GM23338 (cell line): ENCODE results near the gene CYP4F2. TPM values are rescaled to one million over a fixed set of nuclear protein-coding genes. Genes with fewer than 3 reads are reported as not detected.
"Not testable (repeated sequence)": the region's sequence is repeated elsewhere in the genome, so short reads cannot be mapped to it uniquely, and the experiment has no call there.

Experiments
- ATAC-seq: fragments of 200-7000 bp; cut with Tn5 transposase; 3 replicates; pipeline ENCODE4 v1.9.1; 2020
- DNase-seq: peaks from one replicate; pipeline ENCODE4 v3.0.0-alpha.2; 2015; ENCODE audit warnings: low spot score
- H2AFZ ChIP-seq: fragments of 200-600 bp; sonication (generic); 2 replicates; pipeline ENCODE4 v1.8.0; 2016; ENCODE audit warnings: antibody characterized with exemption, mild to moderate bottlenecking, moderate library complexity
- H3F3A ChIP-seq: fragments of 200-600 bp; sonication (generic); replicated peaks from 2 replicates; pipeline ENCODE4 v1.8.0; 2017; ENCODE audit warnings: antibody characterized with exemption, mixed run types, low read depth
- H3K27ac ChIP-seq: fragments of 200-600 bp; sonication (generic); 2 replicates; pipeline ENCODE4 v1.6.1; 2016; ENCODE audit warnings: low read depth
- H3K27me3 ChIP-seq: fragments of 200-600 bp; sonication (generic); 2 replicates; pipeline ENCODE4 v1.8.0; 2016; ENCODE audit warnings: mild to moderate bottlenecking, mixed run types, moderate library complexity; ENCODE audit not compliant: insufficient read depth
- H3K36me3 ChIP-seq: fragments of 200-600 bp; sonication (generic); 2 replicates; pipeline ENCODE4 v1.8.0; 2016; ENCODE audit warnings: mild to moderate bottlenecking; ENCODE audit not compliant: insufficient read depth
- H3K4me1 ChIP-seq: fragments of 200-600 bp; sonication (generic); 2 replicates; pipeline ENCODE4 v1.8.0; 2016; ENCODE audit warnings: mild to moderate bottlenecking, moderate library complexity; ENCODE audit not compliant: insufficient read depth
- H3K4me2 ChIP-seq: fragments of 200-600 bp; sonication (generic); 2 replicates; pipeline ENCODE4 v1.7.1; 2017; ENCODE audit warnings: mixed run types
- H3K4me3 ChIP-seq: fragments of 200-600 bp; sonication (generic); 2 replicates; pipeline ENCODE4 v1.6.1; 2016; ENCODE audit warnings: mixed run types
- H3K79me2 ChIP-seq: fragments of 200-600 bp; sonication (generic); replicated peaks from 2 replicates; pipeline ENCODE4 v1.8.0; 2017; ENCODE audit warnings: mild to moderate bottlenecking; ENCODE audit not compliant: insufficient read depth
- H3K9me2 ChIP-seq: fragments of 200-600 bp; sonication (generic); 2 replicates; pipeline ENCODE4 v1.8.0; 2017; ENCODE audit not compliant: insufficient read depth
- H4K20me1 ChIP-seq: fragments of 200-600 bp; sonication (generic); replicated peaks from 2 replicates; pipeline ENCODE4 v1.8.0; 2017; ENCODE audit warnings: mild to moderate bottlenecking; ENCODE audit not compliant: insufficient read depth
- H3K27ac Mint-ChIP-seq: 2 replicates; pipeline ENCODE4 v1.8.0; 2020; ENCODE audit warnings: inconsistent platforms, mild to moderate bottlenecking, moderate library complexity, mixed read lengths
- H3K27me3 Mint-ChIP-seq: 3 replicates; pipeline ENCODE4 v1.8.0; 2022; ENCODE audit warnings: low read depth, mild to moderate bottlenecking, moderate library complexity, mixed read lengths, inconsistent platforms; ENCODE audit not compliant: insufficient read depth, poor library complexity
- H3K36me3 Mint-ChIP-seq: 3 replicates; pipeline ENCODE4 v1.8.0; 2021; ENCODE audit warnings: low read depth, mild to moderate bottlenecking, inconsistent platforms, moderate library complexity, mixed read lengths
- H3K4me1 Mint-ChIP-seq: 3 replicates; pipeline ENCODE4 v1.8.0; 2020; ENCODE audit warnings: mild to moderate bottlenecking, inconsistent platforms, mixed read lengths
- H3K4me3 Mint-ChIP-seq: 3 replicates; pipeline ENCODE4 v1.8.0; 2021; ENCODE audit warnings: moderate library complexity, mild to moderate bottlenecking, inconsistent platforms, mixed read lengths
- H3K9me3 Mint-ChIP-seq: 3 replicates; pipeline ENCODE4 v1.8.0; 2020; ENCODE audit warnings: moderate library complexity, mild to moderate bottlenecking, inconsistent platforms, mixed read lengths
- CREB1 ChIP-seq: fragments of 250-450 bp; sonication (Bioruptor Pico); IDR thresholded peaks from 2 replicates; pipeline ENCODE4 v1.5.0; 2020; ENCODE audit warnings: low read depth, mild to moderate bottlenecking, moderate library complexity
- EZH2 ChIP-seq: fragments of 200-600 bp; sonication (generic); IDR thresholded peaks from one replicate; pipeline ENCODE4 v1.8.0; 2017; ENCODE audit warnings: antibody characterized with exemption, mild to moderate bottlenecking, low read depth; ENCODE audit not compliant: unreplicated experiment
- EZH2phosphoT487 ChIP-seq: fragments of 200-600 bp; sonication (generic); IDR thresholded peaks from one replicate; pipeline ENCODE4 v1.8.1; 2018; ENCODE audit warnings: antibody characterized with exemption; ENCODE audit not compliant: unreplicated experiment
- JUNB ChIP-seq: IDR thresholded peaks from one replicate; pipeline ENCODE4 v1.6.1; 2016; ENCODE audit warnings: antibody characterized with exemption; ENCODE audit not compliant: unreplicated experiment
- NANOG ChIP-seq: IDR thresholded peaks from 2 replicates; pipeline ENCODE4 v1.6.1; 2016; ENCODE audit warnings: antibody characterized with exemption, borderline replicate concordance
- POLR2AphosphoS5 ChIP-seq: IDR thresholded peaks from 2 replicates; pipeline ENCODE4 v1.6.1; 2016; ENCODE audit warnings: antibody characterized with exemption, low read depth
- STAT1 ChIP-seq: IDR thresholded peaks from one replicate; pipeline ENCODE4 v1.6.1; 2016; ENCODE audit warnings: antibody characterized with exemption; ENCODE audit not compliant: unreplicated experiment
- ZNF114 ChIP-seq: fragments of 250-450 bp; sonication (Bioruptor Pico); IDR thresholded peaks from 2 replicates; pipeline ENCODE4 v1.5.0; 2020; ENCODE audit warnings: mild to moderate bottlenecking, moderate library complexity
- ZNF331 ChIP-seq: fragments of 250-450 bp; sonication (Bioruptor Pico); IDR thresholded peaks from 2 replicates; pipeline ENCODE4 v1.5.0; 2020; ENCODE audit warnings: low read depth, mild to moderate bottlenecking, moderate library complexity
- polyA plus RNA-seq: library from polyadenylated mRNA; unstranded; fragments of >200 nt; fragmentation: Nextera tagmentation; extraction: Ambion mirVana; gene quantifications from 2 replicates; pipeline ENCODE4 v1.2.1, GENCODE V29; 2016
- total RNA-seq: library from RNA; depleted of rRNA; stranded (reverse); fragments of >200 nt; shearing (Covaris generic); gene quantifications from 2 replicates; pipeline ENCODE4 v1.2.3, GENCODE V29; 2014
- TF ChIP-seq, protein P1 (sequence below): IDR thresholded peaks from 2 replicates; pipeline ENCODE4 v1.6.1; 2016; ENCODE audit warnings: antibody characterized with exemption
- TF ChIP-seq, protein P2 (sequence below), 2 experiments: fragments of 200-600 bp in 1 of 2; sonication (generic) in 1 of 2; conservative IDR thresholded peaks; 2 replicates each; pipeline versions ENCODE4 v1.5.1 to v1.6.1; 2016 to 2017; ENCODE audit warnings: antibody characterized with exemption in 2 of 2, low read depth in 2 of 2, mild to moderate bottlenecking in 2 of 2, moderate library complexity in 1 of 2
- TF ChIP-seq, protein P3 (sequence below): IDR thresholded peaks from one replicate; pipeline ENCODE4 v1.6.1; 2018; ENCODE audit warnings: antibody characterized with exemption; ENCODE audit not compliant: unreplicated experiment

CYP4F2 gene
- total and polyA plus RNA-seq, 2 experiments from 2014 or later = not detected

DNA sequence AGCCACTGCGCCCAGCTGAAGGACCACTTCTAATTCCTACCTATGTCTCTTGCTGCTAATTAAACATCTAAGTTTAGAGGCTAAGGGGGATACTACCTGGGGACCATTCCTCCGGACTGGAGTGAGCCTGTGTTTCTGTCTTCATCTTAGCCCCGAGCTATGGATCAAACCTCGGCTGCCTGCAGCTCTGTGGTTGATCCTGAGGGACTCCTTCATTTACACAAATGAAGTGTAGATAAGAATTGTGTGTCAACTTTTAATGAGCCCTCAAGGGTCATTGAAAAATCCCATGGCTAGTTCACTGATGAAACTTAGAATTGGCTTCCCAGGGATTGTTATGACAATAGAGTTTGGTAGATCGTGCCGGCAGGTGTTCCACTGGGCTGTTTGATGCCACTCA is 51.0 kb downstream of the CYP4F2 start (continued):
- TF ChIP-seq JUNB (no peak), POLR2AphosphoS5 (no peak), NANOG (no peak), EZH2phosphoT487 (no peak), ZNF331 (CRISPR knock-in tag) (no peak), STAT1 (no peak), ZNF114 (CRISPR knock-in tag) (no peak)
- TF ChIP-seq, protein P1, sequence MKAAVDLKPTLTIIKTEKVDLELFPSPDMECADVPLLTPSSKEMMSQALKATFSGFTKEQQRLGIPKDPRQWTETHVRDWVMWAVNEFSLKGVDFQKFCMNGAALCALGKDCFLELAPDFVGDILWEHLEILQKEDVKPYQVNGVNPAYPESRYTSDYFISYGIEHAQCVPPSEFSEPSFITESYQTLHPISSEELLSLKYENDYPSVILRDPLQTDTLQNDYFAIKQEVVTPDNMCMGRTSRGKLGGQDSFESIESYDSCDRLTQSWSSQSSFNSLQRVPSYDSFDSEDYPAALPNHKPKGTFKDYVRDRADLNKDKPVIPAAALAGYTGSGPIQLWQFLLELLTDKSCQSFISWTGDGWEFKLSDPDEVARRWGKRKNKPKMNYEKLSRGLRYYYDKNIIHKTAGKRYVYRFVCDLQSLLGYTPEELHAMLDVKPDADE = no peak
- TF ChIP-seq, protein P2, sequence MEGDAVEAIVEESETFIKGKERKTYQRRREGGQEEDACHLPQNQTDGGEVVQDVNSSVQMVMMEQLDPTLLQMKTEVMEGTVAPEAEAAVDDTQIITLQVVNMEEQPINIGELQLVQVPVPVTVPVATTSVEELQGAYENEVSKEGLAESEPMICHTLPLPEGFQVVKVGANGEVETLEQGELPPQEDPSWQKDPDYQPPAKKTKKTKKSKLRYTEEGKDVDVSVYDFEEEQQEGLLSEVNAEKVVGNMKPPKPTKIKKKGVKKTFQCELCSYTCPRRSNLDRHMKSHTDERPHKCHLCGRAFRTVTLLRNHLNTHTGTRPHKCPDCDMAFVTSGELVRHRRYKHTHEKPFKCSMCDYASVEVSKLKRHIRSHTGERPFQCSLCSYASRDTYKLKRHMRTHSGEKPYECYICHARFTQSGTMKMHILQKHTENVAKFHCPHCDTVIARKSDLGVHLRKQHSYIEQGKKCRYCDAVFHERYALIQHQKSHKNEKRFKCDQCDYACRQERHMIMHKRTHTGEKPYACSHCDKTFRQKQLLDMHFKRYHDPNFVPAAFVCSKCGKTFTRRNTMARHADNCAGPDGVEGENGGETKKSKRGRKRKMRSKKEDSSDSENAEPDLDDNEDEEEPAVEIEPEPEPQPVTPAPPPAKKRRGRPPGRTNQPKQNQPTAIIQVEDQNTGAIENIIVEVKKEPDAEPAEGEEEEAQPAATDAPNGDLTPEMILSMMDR (conservative IDR thresholded peaks at IDR 0.05; ENCODE audit: low read depth in 2 of 2) = no peak

DNA sequence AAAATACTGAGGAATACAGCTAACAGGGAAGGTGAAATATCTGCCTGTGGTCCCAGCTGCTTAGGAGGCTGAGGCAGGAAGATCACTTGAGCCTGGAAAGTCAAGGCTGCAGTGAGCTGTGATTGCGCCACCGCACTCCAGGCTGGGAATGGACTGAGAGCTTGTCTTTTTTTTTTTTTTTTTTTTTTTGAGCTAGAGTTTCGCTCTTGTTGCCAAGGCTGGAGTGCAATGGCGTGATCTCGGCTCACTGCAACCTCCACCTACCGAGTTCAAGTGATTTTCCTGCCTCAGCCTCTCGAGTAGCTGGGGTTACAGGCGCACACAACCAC is 54.0 kb downstream of the CYP4F2 start:
- DNase-seq, H3K4me3 ChIP-seq, H3K4me1 ChIP-seq, H3K79me2 ChIP-seq, H3K4me3 Mint-ChIP-seq, H3K27me3 Mint-ChIP-seq, H3K9me2 ChIP-seq, H3F3A ChIP-seq, H3K36me3 ChIP-seq, H3K27ac Mint-ChIP-seq, H3K4me2 ChIP-seq, H3K27ac ChIP-seq, ATAC-seq, H3K27me3 ChIP-seq, H3K4me1 Mint-ChIP-seq, H2AFZ ChIP-seq, H4K20me1 ChIP-seq: not testable (repeated sequence)
- peaks cover 43% of the 10 kb centered on the region for H3K36me3 Mint-ChIP-seq
- H3K9me3 Mint-ChIP-seq = peaks cover 94% of the 10 kb centered on the region

DNA sequence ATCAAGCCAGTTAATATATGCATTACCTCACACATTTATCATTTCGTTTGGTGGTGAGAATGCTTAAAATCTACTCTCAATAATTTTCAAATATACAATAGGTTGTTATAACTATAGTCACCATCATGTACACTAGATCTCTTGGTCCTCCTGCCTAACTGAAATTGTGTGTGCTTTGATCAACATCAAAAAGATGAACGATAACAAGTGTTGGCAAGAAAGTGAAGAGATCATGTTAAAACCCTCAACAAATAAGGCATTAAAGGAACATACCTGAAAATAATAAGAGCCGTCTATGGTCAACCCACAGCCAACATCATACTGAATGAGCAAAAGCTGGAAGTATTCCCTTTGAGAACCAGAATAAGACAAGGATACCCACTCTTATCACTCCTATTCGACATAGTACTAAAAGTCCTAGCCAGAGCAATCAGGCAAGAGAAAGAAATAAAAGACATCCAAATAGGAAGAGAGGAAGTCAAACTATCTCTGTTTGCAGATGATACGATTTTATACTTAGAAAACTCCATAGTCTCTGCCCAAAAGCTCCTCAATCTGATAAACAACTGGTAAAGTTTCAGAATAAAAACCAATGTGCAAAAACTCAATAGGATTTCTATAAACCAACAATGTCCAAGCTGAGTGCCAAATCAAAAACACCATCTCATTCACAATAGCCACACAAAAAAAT is 54.5 kb downstream of the CYP4F2 start:
- no peak overlapping the region for H3K4me3 Mint-ChIP-seq
- H3K27ac Mint-ChIP-seq = no peak overlapping the region
- no peaks in the 10 kb centered on the region for H3K27me3 ChIP-seq
- peaks cover 95% of the 10 kb centered on the region for H3K9me3 Mint-ChIP-seq
- no peaks in the 10 kb centered on the region for H3K4me1 ChIP-seq
- no peaks in the 10 kb centered on the region for H3K79me2 ChIP-seq
- H2AFZ ChIP-seq = no peak overlapping the region
- no peaks in the 10 kb centered on the region for H3K4me1 Mint-ChIP-seq
- H3K4me3 ChIP-seq = no peak overlapping the region
- no peak overlapping the region for H3K27ac ChIP-seq
- H3K36me3 Mint-ChIP-seq = peaks cover 45% of the 10 kb centered on the region
- H3K36me3 ChIP-seq = peaks cover 3% of the 10 kb centered on the region
- H3K4me2 ChIP-seq = no peak overlapping the region
- peaks cover 7% of the 10 kb centered on the region for H3K27me3 Mint-ChIP-seq
- ATAC-seq = no peak
- H3K9me2 ChIP-seq = no peaks in the 10 kb centered on the region
- no peak for DNase-seq
- H4K20me1 ChIP-seq = no peaks in the 10 kb centered on the region
- no peaks in the 10 kb centered on the region for H3F3A ChIP-seq
- TF ChIP-seq NANOG (no peak), CREB1 (CRISPR knock-in tag) (no peak), JUNB (no peak), POLR2AphosphoS5 (no peak), EZH2 (no peak), ZNF331 (CRISPR knock-in tag) (no peak), ZNF114 (CRISPR knock-in tag) (no peak)
- TF ChIP-seq, protein P2 (conservative IDR thresholded peaks at IDR 0.05; ENCODE audit: low read depth in 2 of 2) = no peak
- TF ChIP-seq, protein P1 = no peak
- TF ChIP-seq, protein P3, sequence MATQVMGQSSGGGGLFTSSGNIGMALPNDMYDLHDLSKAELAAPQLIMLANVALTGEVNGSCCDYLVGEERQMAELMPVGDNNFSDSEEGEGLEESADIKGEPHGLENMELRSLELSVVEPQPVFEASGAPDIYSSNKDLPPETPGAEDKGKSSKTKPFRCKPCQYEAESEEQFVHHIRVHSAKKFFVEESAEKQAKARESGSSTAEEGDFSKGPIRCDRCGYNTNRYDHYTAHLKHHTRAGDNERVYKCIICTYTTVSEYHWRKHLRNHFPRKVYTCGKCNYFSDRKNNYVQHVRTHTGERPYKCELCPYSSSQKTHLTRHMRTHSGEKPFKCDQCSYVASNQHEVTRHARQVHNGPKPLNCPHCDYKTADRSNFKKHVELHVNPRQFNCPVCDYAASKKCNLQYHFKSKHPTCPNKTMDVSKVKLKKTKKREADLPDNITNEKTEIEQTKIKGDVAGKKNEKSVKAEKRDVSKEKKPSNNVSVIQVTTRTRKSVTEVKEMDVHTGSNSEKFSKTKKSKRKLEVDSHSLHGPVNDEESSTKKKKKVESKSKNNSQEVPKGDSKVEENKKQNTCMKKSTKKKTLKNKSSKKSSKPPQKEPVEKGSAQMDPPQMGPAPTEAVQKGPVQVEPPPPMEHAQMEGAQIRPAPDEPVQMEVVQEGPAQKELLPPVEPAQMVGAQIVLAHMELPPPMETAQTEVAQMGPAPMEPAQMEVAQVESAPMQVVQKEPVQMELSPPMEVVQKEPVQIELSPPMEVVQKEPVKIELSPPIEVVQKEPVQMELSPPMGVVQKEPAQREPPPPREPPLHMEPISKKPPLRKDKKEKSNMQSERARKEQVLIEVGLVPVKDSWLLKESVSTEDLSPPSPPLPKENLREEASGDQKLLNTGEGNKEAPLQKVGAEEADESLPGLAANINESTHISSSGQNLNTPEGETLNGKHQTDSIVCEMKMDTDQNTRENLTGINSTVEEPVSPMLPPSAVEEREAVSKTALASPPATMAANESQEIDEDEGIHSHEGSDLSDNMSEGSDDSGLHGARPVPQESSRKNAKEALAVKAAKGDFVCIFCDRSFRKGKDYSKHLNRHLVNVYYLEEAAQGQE = no peak
